Activated naive CD4-positive, alpha-beta T cell treated with anti-CD3 and anti-CD28 coated beads, Interleukin-2, amount 50 U/mL, for 72 hours (primary cell): ENCODE data around the gene UMAD1. TPM values are rescaled to one million over a fixed set of nuclear protein-coding genes. Genes with fewer than 3 reads are reported as not detected.
A peak's percentile ranks its signal among the peaks of the same experiment; 100 is the strongest.

Experiments used
- ATAC-seq, 2 donors: fragments of 150-1000 bp; cut with Tn5 transposase; 2 replicates each; pipeline ENCODE4 v1.10.0; 2021; ENCODE audit warnings: mild to moderate bottlenecking in 2 of 2, moderate library complexity in 2 of 2
- DNase-seq, 2 donors: peaks; one replicate each; pipeline ENCODE4 v3.0.0; 2021 to 2022; ENCODE audit warnings: low spot score in 2 of 2
- H3K27ac Mint-ChIP-seq, 2 donors: one replicate each; pipeline ENCODE4 v1.8.0; 2022; ENCODE audit warnings: mild to moderate bottlenecking in 2 of 2, mixed read lengths in 2 of 2
- H3K36me3 Mint-ChIP-seq, 2 donors: one replicate each; pipeline ENCODE4 v1.8.0; 2022; ENCODE audit warnings: mixed read lengths in 2 of 2
- H3K9me3 Mint-ChIP-seq, 2 donors: one replicate each; pipeline ENCODE4 v1.8.0; 2022; ENCODE audit warnings: mixed read lengths in 2 of 2
- total RNA-seq, 2 donors: library from RNA; stranded (reverse); gene quantifications; one replicate each; pipeline ENCODE4 v1.2.3, GENCODE V29; 2022

The UMAD1 gene
- total RNA-seq = 10 to 100 TPM; 11.8 to 13.0 TPM

DNA sequence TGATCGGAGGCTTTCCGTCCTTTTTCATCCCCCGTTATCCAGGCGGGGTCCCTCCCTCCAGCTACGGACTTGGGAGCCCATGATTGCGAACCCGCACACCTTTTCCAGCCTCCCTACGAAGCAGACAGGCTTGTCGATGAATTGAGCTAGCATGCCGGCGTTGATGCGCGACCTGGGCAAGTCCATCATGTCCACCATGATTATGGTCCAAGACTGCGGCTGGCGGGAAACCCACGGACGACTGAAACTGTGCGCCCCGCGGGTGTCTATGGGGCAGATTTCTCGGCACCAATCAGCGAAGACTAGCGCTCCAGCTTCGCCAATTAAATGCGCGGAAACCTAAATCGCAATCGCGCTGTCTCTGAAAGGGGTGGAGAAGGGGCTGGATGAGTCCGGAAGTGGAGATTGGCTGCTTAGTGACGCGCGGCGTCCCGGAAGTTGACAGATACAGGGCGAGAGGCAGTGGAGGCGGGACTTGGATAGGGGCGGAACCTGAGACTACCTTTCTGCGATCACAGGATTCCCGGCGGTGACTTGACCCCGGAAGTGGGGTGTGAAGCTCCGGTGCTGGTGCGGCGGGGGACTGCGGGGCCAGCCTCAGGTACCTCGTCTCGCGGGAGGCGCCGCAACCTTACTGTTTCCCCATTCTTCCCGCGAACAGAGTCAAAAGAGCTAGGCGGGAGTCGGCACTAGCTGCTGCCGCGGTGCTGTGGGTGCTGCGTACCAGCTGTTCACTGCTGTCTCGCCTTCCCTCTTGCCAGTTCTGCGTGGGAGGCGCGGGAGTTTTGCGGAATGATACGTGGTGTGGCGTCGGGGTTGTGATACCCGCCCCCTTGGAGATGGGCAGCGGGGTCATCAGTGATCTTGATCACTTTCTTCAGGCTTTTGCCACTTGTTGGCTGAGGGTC, at the start of gene UMAD1:
TSS of gene UMAD1 (plus strand) at position 532 of the 908 bp plus-strand sequence. CDS start 32,620 bp downstream, outside the sequence.
- peak within 1 kb of the TSS; percentile 98 for H3K27ac Mint-ChIP-seq

DNA sequence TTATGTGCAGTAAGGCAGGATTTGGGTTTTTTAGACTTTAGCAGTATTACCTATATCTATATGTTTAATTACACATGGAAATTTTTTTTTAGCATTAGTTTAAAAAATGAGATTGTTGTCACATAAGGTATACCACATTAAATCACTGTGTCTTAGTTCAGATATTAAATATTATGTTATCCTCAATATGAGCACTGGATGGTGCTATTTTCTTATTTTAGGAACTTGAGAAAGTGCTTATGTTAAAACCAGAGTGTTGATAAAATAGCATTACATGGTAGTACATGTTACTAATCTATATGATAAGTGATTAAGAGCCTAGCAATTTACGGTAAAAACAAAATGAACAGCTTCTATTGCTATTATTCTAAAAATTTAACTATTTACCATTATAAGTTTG, 45.1 kb upstream of the UMAD1 start:
- Mint-ChIP-seq H3K9me3 (peaks cover 0 to 5% of the 10 kb centered on the region in 2 donors), H3K36me3 (peaks cover 13 to 29% of the 10 kb centered on the region in 2 donors), H3K27ac (no peak overlapping the region)
- ATAC-seq (no peak), DNase-seq (no peak)

More for the DNA sequence above, at the start of gene UMAD1:
- H3K9me3 Mint-ChIP-seq = no peaks in the 10 kb centered on the region
- peak; percentile 96 to 97 for ATAC-seq
- peak; percentile 91 to 99 for DNase-seq
- H3K36me3 Mint-ChIP-seq = peaks cover 26 to 46% of the 10 kb centered on the region in 2 donors

DNA sequence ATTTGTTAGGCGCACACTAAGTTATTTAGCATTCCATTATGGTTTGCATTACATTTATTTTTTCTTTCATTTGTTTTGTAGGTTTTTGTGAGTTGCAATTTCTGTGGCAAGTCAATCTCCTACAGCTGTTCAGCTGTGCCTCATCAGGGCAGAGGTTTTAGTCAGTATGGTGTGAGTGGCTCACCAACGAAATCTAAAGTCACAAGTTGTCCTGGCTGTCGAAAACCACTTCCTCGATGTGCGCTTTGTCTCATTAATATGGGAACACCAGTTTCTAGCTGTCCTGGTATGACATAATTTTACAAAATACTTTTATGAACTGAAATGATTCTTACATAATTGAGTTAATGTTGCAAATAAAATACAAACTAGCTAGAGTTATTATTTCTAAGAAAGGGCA, 44.4 kb upstream of the UMAD1 start:
- Mint-ChIP-seq H3K9me3 (peaks cover 0 to 10% of the 10 kb centered on the region in 2 donors), H3K27ac (no peak overlapping the region), H3K36me3 (peaks cover 16 to 29% of the 10 kb centered on the region in 2 donors)
- no peak for ATAC-seq
- no peak for DNase-seq

DNA sequence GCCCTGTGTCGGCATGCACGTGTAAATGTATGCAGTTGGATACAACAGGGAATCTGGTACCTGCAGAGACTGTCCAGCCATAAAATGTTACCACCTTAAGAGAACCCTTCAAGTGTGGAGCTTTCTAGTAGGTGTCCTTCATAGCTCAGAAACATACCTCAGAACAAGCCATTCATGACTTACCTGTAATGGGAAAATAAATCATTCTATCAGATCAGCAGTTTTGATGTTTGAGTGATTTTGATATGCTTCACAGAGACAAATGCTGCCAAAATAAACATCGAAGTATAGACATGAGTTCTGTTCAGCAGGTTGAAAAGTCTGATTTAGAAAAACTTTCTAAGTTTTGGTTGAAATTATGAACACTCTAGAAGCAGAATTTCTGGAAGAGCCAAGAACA, 33.5 kb upstream of the UMAD1 start:
- H3K9me3 Mint-ChIP-seq = no peaks in the 10 kb centered on the region
- no peak for ATAC-seq
- no peaks in the 10 kb centered on the region for H3K36me3 Mint-ChIP-seq
- H3K27ac Mint-ChIP-seq = no peak overlapping the region
- DNase-seq = no peak

DNA sequence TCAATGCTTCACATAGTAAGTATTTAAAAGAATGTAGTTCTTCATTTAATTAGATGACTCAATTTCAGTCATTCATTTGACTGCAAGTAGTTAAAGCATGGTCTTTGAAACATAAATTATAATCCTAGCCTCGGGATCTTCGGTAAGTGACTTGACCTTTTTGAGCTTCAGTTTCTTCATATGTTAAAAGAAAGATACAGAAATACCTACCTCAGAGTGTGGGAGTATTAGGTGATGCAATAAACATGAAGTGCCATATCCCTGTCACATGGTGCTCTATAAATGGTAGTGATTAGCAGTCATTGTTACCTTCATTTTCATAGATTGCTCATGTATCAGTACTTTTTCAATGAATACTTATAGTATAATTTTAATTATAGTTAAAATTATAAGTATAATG, 31.2 kb upstream of the UMAD1 start:
- no peak for ATAC-seq
- DNase-seq = no peak
- Mint-ChIP-seq H3K36me3 (no peaks in the 10 kb centered on the region), H3K27ac (no peak overlapping the region), H3K9me3 (no peaks in the 10 kb centered on the region)

DNA sequence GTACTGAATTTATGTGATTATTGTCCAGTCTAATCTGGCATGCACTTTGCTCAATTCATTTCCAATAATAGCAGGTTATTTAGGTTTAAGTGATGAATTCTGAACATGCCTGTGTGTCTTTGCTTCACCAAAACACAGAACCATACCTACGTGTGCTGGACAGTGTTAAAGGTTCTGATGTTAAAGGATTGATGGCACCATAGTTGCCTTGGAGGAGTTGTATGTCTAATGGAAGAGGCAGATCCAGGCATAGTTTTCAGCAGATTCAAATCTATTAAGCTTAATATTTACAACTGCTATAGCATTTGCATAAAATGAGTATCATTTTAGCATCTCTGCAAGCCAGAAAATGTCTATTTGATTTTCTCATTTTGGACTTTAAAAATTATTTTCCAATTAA, 28.0 kb upstream of the UMAD1 start:
- Mint-ChIP-seq H3K27ac (no peak overlapping the region), H3K9me3 (no peaks in the 10 kb centered on the region), H3K36me3 (no peaks in the 10 kb centered on the region)
- DNase-seq (no peak), ATAC-seq (no peak)

DNA sequence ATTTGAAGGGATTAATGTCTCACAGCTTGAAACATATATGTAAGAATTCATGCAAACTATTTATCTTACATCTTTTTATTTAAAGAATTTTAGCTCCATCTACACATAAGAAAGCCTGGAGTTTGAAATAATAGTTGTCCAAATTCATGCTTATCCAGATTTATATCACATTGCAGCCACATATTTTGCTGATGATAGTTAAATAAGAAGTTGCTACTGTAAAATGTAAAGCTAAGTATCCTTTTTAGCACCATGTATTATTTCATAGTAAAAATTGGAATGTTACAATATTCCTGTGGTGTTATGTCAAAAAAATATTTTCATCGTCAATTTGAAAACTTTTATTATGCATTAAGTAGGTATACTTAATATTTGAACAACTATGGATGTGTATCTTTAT, 27.3 kb upstream of the UMAD1 start:
- Mint-ChIP-seq H3K36me3 (no peaks in the 10 kb centered on the region), H3K27ac (no peak overlapping the region), H3K9me3 (no peaks in the 10 kb centered on the region)
- ATAC-seq (no peak), DNase-seq (no peak)

DNA sequence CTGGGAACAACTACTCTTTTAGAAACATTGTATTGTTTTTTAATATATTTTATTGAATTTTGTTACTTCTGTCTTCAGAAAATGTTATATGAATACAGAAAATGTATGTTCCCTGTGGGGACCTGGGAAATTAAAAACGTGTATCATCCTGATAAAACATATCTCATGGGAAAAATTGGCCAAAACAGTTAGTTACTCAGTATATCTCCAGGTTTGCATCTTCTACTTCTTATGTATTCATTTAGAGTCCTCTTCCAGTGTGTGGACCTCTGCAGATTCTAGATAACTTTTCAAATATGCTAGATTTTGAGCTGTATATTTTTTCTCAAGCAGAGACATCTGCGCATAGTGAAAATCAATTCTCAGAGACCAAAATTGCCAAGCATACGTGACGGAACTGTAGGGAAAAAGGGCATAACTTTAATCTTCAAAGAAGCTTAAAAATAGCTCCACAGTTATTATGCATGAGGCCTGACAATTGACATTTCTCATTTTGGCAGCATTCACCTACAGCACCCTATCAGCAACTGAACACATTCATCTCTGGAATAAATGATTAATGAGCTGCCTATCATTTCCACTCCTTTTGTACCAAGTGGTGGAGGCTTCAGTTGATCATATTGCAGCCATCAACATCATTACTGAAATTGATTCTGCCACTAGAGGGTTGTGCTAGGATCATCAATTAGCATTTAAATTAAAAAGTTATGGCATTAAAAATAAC, 26.4 kb upstream of the UMAD1 start:
- no peaks in the 10 kb centered on the region for H3K9me3 Mint-ChIP-seq
- ATAC-seq (peak in 1 of 2 donors; percentile 24), DNase-seq (no peak)
- H3K27ac Mint-ChIP-seq = no peak overlapping the region
- no peaks in the 10 kb centered on the region for H3K36me3 Mint-ChIP-seq

DNA sequence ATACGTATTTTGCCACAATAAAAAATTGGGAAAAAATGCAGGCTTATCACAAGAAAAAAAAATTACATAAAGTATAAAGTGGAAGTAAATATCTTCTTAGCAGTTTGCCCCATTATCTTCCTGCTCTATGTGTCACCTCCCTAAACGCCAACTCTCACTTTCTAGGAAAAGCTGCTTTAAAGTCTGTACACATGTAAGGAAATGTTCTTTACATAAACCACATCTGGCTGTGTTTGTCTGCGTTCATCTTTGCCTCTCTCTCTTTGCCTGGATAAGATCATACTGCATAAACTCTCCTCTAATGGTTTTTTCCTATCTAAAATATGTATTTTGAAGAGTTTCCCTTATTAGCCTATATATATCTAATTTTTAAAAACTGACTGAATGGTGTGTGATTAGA, 23.0 kb upstream of the UMAD1 start:
- no peaks in the 10 kb centered on the region for H3K36me3 Mint-ChIP-seq
- no peak for DNase-seq
- H3K27ac Mint-ChIP-seq = no peak overlapping the region
- no peak for ATAC-seq
- H3K9me3 Mint-ChIP-seq = no peaks in the 10 kb centered on the region

DNA sequence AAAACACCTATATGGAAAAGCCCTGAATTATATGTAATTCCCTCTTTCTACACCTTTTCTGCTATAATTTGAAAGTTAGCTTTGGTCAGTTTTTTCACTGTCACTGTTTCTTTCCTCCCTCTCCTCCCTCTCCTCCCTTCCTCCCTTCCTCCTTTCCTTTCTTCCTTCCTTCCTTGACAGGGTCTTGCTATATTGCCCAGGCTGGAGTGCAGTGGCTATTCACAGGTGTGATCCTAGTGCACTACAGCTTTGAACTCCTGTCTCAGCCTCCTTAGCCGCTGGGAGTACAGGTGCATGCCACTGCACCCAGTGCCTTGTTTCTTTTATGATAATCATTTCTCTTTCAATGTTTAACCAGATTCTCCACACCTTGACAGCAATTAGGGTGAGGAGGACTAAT, 22.1 kb upstream of the UMAD1 start:
- no peaks in the 10 kb centered on the region for H3K9me3 Mint-ChIP-seq
- no peak overlapping the region for H3K27ac Mint-ChIP-seq
- H3K36me3 Mint-ChIP-seq = no peaks in the 10 kb centered on the region
- ATAC-seq = no peak
- no peak for DNase-seq

DNA sequence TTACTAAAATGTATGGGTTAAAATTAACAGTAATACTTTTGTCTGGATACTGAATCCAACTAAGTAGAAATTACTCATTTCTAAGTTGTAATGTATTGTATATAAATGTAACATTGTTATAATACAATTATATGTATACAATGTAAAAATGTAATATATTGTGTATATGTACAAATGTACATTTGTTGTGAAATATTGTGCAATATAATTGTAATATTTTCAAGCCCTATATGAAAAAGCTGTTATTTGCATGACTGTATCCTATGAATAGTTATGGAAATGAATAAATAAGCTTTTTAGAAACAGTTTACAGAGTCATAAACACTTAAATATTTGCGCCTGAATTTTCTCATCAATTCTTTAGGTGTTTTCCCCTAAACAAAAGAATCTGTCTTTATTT, 20.3 kb upstream of the UMAD1 start:
- H3K27ac Mint-ChIP-seq = no peak overlapping the region

DNA sequence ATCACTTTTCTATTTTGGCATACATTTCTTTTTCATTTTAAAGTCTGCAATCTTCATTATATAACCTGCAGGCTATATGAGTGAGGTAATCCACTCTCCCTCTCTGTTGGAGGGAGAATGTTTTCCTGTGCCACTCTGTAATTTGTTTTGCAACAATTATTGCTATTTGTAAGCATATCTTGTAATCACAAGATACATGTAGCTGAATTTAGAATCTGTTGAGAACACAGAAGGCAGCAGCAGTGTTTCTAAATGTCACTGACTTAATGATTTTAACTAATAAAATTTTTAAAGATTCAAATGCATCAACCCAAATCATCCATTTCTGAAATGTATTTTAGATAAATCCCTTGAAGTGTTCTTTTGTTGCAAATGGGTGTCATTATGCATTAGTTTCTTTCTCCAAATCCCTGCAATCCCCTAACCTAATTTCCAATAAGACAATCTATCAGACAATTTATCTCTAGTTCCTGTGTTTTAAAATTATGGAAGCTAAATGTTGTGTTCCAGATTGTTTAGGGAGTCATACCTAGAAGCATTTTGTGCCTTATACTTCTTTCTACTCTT, 19.8 kb upstream of the UMAD1 start:
- Mint-ChIP-seq H3K9me3 (peaks cover 0 to 2% of the 10 kb centered on the region in 2 donors), H3K36me3 (peaks cover 0 to under 1% of the 10 kb centered on the region in 2 donors), H3K27ac (no peak overlapping the region)
- DNase-seq = no peak
- no peak for ATAC-seq

More for the DNA sequence above, 20.3 kb upstream of the UMAD1 start:
- H3K9me3 Mint-ChIP-seq = no peaks in the 10 kb centered on the region
- no peaks in the 10 kb centered on the region for H3K36me3 Mint-ChIP-seq
- no peak for DNase-seq
- no peak for ATAC-seq

DNA sequence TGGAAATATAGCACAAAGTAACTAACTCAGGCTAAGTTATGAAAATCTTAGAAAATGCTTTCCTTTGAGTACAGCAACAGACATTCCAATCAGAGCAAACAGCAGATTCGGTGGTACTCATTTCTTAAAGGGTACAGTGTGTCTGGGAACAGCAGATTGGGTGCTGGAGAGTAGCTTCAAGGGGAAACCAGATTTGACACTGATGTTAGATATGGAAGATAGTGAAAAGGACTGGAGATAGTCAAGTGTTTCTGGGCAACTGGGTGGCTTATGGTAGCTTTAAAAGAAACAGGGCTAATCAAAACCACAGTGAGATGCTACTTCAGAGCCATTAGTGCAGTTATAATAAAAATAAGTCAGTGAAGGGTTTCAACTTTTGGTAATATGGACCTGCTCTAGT, 12.1 kb upstream of the UMAD1 start:
- DNase-seq (no peak), ATAC-seq (no peak)
- H3K36me3 Mint-ChIP-seq = peaks cover 8 to 9% of the 10 kb centered on the region in 2 donors
- peaks cover 0 to 22% of the 10 kb centered on the region in 2 donors for H3K9me3 Mint-ChIP-seq
- H3K27ac Mint-ChIP-seq = no peak overlapping the region

DNA sequence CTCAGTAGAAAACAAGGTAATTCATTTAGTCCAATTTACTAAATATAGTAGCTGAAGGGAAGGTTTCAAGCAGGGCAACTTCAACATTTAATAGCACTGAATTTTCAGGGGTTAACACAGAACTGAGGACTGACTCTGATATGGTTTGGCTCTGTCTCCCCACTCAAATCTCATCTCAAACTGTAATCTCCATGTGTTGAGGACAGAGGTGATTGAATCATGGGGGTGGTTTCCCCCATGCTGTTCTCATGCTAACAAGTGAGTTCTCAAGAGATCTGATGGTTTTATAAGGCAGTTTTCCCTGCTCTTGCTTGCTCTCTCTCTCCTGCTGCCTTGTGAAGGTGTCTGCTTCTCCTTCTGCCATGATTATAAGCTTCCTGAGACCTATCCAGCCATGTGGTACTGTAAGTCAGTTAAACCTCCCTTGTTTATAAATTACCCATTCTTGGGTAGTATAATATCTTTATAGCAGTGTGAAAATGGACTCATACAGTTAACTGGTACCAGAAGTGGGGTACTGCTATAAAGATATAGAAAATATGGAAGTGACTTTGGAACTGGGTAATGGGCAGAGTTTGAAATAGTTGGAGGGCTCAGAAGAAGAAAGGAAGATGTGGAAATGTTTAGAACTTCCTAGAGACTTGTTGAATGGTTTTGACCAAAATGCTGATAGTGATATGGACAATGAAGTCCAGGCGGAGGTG, 9.8 kb upstream of the UMAD1 start:
- Mint-ChIP-seq H3K27ac (no peak overlapping the region), H3K36me3 (peaks cover 8% of the 10 kb centered on the region in 2 donors), H3K9me3 (peaks cover 0 to 19% of the 10 kb centered on the region in 2 donors)
- DNase-seq = no peak
- peak in 1 of 2 donors; percentile 66 for ATAC-seq

DNA sequence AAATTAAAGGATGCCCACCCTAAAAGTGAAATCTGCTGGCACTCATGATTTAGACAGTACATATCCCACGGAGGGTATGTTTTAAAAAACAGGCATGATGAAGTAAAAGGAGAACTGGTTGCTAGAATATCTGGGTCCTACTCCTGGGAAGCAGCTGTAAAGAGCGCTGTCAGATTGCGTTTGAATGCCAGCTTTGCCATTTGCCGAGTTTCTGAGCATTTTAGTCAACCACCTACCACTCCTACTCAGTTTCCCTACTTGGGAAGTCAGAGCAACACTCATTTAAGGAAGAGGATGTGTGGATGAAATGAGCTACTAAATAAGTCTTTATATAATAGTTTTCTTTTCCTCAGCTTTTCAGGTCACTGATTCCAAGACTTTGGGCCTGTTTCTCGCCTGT, 1.1 kb upstream of the UMAD1 start:
- DNase-seq (no peak), ATAC-seq (no peak)
- Mint-ChIP-seq H3K36me3 (peaks cover 26 to 39% of the 10 kb centered on the region in 2 donors), H3K9me3 (no peaks in the 10 kb centered on the region), H3K27ac (peak overlapping the region; percentile 92 to 98)

DNA sequence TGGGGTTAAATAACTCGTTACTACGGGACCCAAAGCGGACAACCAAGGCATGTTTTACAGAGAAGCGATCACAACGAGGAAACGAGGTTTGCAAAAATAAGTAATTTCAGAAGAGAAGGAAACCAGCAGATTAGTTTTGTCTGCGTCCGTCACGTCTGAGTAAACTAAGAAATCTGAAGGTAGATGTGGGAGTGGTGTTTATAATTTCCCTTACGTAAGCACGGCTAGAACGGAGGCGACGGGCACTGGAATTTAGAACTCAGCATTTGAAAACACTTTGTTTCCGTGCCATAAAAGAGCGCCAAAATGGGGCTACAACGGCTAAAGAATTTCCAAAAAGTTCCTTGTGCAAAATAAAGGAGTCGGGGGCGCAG, 718 bp upstream of the UMAD1 start:
- ATAC-seq (peak; percentile 23 to 43), DNase-seq (no peak)
- Mint-ChIP-seq H3K36me3 (peaks cover 26 to 43% of the 10 kb centered on the region in 2 donors), H3K9me3 (no peaks in the 10 kb centered on the region), H3K27ac (peak overlapping the region; percentile 92 to 98)
